ENCODE data around the gene XXYLT1.

- TF ChIP-seq CTCF (conservative IDR thresholded peaks at IDR 0.05; ENCODE audit: low read depth, low read length) (no peak), EZH2 (IDR thresholded peaks at IDR 0.05; ENCODE audit: low read length, unreplicated experiment) (no peak), EZH2phosphoT487 (IDR thresholded peaks at IDR 0.05; ENCODE audit: borderline replicate concordance, low read length) (no peak)
Measured at GRCh38 chr3:195255571-195256501, 15.1 kb downstream of the XXYLT1 start.
